ENCODE results near the gene ZNF783.
A peak's percentile ranks its signal among the peaks of the same experiment; 100 is the strongest.

DNA sequence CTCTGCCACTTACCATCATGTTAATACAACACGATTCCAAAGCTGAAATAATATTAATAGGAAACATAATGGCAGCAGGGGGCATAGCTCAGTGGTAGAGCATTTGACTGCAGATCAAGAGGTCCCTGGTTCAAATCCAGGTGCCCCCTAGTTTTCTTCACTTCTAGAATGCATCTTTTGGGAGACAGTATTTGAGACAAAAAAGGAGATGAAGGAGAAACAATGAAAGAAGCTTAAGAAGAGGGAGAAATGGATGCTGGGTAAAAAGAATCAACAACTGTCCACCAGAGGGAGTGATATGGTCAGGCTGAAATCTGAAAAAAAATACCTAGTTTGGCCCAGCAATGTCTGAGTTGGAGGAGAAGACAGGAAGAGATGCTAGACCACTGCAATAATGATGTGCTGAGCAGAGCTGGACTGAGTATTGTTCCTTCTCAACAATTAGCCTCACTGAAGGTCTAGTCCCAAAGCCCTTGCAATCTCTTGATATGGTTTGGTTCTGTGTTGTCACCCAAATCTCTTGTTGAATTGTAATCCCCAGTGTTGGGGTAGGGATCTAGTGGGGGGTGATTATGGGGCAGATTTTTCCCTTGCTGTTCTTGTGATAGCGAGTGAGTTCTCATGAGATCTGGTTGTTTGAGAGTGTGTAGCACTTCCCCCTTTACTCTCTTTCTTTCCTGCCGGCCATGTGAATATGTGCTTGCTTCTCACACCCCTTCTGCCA lies 48.3 kb downstream of the ZNF783 start:
- TF ChIP-seq, protein P1, sequence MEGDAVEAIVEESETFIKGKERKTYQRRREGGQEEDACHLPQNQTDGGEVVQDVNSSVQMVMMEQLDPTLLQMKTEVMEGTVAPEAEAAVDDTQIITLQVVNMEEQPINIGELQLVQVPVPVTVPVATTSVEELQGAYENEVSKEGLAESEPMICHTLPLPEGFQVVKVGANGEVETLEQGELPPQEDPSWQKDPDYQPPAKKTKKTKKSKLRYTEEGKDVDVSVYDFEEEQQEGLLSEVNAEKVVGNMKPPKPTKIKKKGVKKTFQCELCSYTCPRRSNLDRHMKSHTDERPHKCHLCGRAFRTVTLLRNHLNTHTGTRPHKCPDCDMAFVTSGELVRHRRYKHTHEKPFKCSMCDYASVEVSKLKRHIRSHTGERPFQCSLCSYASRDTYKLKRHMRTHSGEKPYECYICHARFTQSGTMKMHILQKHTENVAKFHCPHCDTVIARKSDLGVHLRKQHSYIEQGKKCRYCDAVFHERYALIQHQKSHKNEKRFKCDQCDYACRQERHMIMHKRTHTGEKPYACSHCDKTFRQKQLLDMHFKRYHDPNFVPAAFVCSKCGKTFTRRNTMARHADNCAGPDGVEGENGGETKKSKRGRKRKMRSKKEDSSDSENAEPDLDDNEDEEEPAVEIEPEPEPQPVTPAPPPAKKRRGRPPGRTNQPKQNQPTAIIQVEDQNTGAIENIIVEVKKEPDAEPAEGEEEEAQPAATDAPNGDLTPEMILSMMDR (IDR thresholded peaks at IDR 0.05): peak in 1 of 2 donors; percentile 21
- TF ChIP-seq EP300 (IDR thresholded peaks at IDR 0.05): no peak

All from suprapubic skin (tissue), 3 donors.